ENCODE data around the gene PDE2A. TPM values are rescaled to one million over a fixed set of nuclear protein-coding genes. Genes with fewer than 3 reads are reported as not detected.

Gene PDE2A
- polyA plus RNA-seq, 1 donor (not counting 4 experiments of a cell fraction or from before 2014, with no cell fraction given): 0.38 TPM

DNA sequence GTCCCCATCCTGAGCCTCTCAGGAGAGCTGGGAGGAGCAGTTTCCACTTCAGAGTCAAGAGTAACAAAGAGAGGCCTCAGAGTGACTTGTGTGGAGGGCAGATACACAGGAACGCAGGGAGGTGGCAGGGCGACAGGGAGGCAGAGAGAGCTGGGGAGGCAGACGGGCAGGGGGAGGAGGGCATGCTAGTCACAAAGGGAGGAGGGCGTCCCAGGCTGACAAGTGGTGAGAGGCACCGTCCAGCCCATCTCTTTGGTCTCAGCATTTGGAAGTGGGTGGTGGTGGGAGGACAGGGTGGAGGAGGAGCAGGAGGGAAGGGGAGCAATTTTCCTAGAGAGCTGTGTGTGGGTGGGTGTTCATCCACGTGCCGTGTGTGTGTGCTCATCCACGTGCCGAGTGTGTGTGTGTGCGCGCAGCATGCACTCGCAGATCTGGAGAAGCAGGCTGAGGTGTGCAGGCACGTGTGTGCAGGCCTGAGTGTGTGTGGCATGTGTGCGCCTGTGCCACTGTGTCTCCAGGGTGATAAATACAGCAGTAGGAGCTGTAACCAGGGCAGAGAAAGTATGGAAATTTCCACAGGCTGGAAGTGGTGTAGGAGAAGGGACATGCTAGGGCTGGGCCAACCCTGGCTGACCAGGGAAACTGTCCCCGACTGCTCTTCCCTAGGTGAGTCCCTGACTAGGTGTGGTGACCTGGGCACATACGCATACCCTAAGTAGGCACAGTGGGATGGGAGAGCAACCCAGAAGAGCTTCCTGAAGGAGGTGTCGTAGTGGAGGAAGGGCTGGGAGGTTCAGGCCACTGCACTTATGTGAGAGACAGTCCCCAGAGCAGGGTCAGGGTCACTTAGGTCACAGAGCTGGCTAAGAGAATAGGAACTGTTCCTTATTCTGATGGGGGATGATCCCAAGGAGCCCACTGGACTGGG, 7.3 kb upstream of the PDE2A start:
- FAIRE-seq: no peak
- Histone ChIP-seq H4K20me1 (ENCODE audit: control insufficient read depth, extremely low read depth, insufficient read depth, low read length) (peaks cover 15% of the 10 kb centered on the region), H3K9me1 (ENCODE audit: control insufficient read depth, extremely low read depth, insufficient read depth, low read length) (no peaks in the 10 kb centered on the region), H3K36me3 (ENCODE audit: control insufficient read depth in 2 of 2, extremely low read depth in 1 of 2, insufficient read depth in 2 of 2, low read length in 2 of 2) (peaks cover 9 to 10% of the 10 kb centered on the region in 2 experiments), H3K79me2 (ENCODE audit: control insufficient read depth, insufficient read depth, low read length) (no peaks in the 10 kb centered on the region), H3K27me3 (ENCODE audit: control insufficient read depth, extremely low read depth, insufficient read depth, low read length) (peaks cover 40% of the 10 kb centered on the region), H3K27ac (ENCODE audit: control insufficient read depth, insufficient read depth, low read length) (no peak overlapping the region), H3K9me3 (ENCODE audit: control insufficient read depth, low read depth, low read length) (no peaks in the 10 kb centered on the region), H3K4me2 (ENCODE audit: control insufficient read depth, extremely low read depth, insufficient read depth, low read depth, low read length) (no peak overlapping the region), H3K4me3 (ENCODE audit: control insufficient read depth in 2 of 3, extremely low read depth in 1 of 3, insufficient read depth in 2 of 3, low read depth in 1 of 3, low read length in 3 of 3) (no peak overlapping the region), H3K4me1 (ENCODE audit: control insufficient read depth, extremely low read depth, insufficient read depth, low read length) (peaks cover 7% of the 10 kb centered on the region), H2AFZ (ENCODE audit: control insufficient read depth, low read length) (no peak overlapping the region), H3K9ac (ENCODE audit: control insufficient read depth, extremely low read depth, insufficient read depth, low read length) (no peak overlapping the region)
- no peak for TF ChIP-seq EZH2 (IDR thresholded peaks at IDR 0.05; ENCODE audit: low read length)
- TF ChIP-seq, protein P1, sequence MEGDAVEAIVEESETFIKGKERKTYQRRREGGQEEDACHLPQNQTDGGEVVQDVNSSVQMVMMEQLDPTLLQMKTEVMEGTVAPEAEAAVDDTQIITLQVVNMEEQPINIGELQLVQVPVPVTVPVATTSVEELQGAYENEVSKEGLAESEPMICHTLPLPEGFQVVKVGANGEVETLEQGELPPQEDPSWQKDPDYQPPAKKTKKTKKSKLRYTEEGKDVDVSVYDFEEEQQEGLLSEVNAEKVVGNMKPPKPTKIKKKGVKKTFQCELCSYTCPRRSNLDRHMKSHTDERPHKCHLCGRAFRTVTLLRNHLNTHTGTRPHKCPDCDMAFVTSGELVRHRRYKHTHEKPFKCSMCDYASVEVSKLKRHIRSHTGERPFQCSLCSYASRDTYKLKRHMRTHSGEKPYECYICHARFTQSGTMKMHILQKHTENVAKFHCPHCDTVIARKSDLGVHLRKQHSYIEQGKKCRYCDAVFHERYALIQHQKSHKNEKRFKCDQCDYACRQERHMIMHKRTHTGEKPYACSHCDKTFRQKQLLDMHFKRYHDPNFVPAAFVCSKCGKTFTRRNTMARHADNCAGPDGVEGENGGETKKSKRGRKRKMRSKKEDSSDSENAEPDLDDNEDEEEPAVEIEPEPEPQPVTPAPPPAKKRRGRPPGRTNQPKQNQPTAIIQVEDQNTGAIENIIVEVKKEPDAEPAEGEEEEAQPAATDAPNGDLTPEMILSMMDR (optimal IDR thresholded peaks at IDR 0.05 in 1 of 3, IDR thresholded peaks at IDR 0.05 in 1 of 3, conservative IDR thresholded peaks at IDR 0.05 in 1 of 3; ENCODE audit: extremely low read depth in 1 of 3, insufficient read depth in 2 of 3, low read length in 3 of 3): no peak
- dilution Hi-C loops (cut with MboI; ENCODE audit: extremely low pct_ligation_motif_present, low sequenced_read_pairs): no loop called here
- no peak for DNase-seq (ENCODE audit: low read depth, low spot score)

DNA sequence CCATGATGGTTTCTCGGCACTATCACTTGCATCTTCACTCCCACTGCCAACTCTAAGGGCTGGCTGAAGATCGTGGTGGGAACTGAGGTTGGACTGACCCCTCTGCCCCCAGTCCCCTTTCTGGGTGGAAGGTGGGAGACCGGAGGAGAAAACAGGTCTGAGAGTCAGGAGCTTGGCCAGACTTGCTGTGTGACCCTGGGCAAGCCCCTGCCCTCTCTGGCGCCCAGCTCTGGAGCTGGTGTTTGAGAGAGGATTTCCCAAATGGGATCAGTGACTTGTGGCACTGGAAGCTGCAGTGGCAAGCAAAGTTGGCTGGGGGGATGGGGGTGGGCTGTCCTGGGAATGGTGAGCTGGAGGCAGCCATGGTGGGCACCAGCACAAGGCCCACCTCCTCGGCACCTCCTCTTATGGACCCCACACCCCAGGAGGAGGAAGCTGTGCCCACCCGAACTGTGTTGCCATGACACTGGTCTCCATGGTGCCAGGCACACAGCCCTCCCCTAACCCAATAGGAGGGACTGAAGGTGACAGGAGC, 6.5 kb upstream of the PDE2A start:
- no peak overlapping the region for H3K9ac ChIP-seq (ENCODE audit: control insufficient read depth, extremely low read depth, insufficient read depth, low read length)
- H3K36me3 ChIP-seq (ENCODE audit: control insufficient read depth in 2 of 2, extremely low read depth in 1 of 2, insufficient read depth in 2 of 2, low read length in 2 of 2): peaks cover 5 to 8% of the 10 kb centered on the region in 2 experiments
- no peak for TF ChIP-seq EZH2 (IDR thresholded peaks at IDR 0.05; ENCODE audit: low read length)
- TF ChIP-seq, protein P1 (optimal IDR thresholded peaks at IDR 0.05 in 1 of 3, IDR thresholded peaks at IDR 0.05 in 1 of 3, conservative IDR thresholded peaks at IDR 0.05 in 1 of 3; ENCODE audit: extremely low read depth in 1 of 3, insufficient read depth in 2 of 3, low read length in 3 of 3): no peak
- H3K4me1 ChIP-seq (ENCODE audit: control insufficient read depth, extremely low read depth, insufficient read depth, low read length): peaks cover 7% of the 10 kb centered on the region
- no peak overlapping the region for H3K4me2 ChIP-seq (ENCODE audit: control insufficient read depth, extremely low read depth, insufficient read depth, low read depth, low read length)
- no peak overlapping the region for H3K27ac ChIP-seq (ENCODE audit: control insufficient read depth, insufficient read depth, low read length)
- H2AFZ ChIP-seq (ENCODE audit: control insufficient read depth, low read length): no peak overlapping the region
- no peaks in the 10 kb centered on the region for H3K9me1 ChIP-seq (ENCODE audit: control insufficient read depth, extremely low read depth, insufficient read depth, low read length)
- FAIRE-seq: no peak
- H3K27me3 ChIP-seq (ENCODE audit: control insufficient read depth, extremely low read depth, insufficient read depth, low read length): peaks cover 48% of the 10 kb centered on the region
- H3K9me3 ChIP-seq (ENCODE audit: control insufficient read depth, low read depth, low read length): no peaks in the 10 kb centered on the region
- H3K4me3 ChIP-seq (ENCODE audit: control insufficient read depth in 2 of 3, extremely low read depth in 1 of 3, insufficient read depth in 2 of 3, low read depth in 1 of 3, low read length in 3 of 3): no peak overlapping the region
- peaks cover 15% of the 10 kb centered on the region for H4K20me1 ChIP-seq (ENCODE audit: control insufficient read depth, extremely low read depth, insufficient read depth, low read length)
- H3K79me2 ChIP-seq (ENCODE audit: control insufficient read depth, insufficient read depth, low read length): no peaks in the 10 kb centered on the region
- no peak for DNase-seq (ENCODE audit: low read depth, low spot score)
- dilution Hi-C loops (cut with MboI; ENCODE audit: extremely low pct_ligation_motif_present, low sequenced_read_pairs): no loop called here
